ENCODE results near the gene NACC2.

Gene NACC2

DNA sequence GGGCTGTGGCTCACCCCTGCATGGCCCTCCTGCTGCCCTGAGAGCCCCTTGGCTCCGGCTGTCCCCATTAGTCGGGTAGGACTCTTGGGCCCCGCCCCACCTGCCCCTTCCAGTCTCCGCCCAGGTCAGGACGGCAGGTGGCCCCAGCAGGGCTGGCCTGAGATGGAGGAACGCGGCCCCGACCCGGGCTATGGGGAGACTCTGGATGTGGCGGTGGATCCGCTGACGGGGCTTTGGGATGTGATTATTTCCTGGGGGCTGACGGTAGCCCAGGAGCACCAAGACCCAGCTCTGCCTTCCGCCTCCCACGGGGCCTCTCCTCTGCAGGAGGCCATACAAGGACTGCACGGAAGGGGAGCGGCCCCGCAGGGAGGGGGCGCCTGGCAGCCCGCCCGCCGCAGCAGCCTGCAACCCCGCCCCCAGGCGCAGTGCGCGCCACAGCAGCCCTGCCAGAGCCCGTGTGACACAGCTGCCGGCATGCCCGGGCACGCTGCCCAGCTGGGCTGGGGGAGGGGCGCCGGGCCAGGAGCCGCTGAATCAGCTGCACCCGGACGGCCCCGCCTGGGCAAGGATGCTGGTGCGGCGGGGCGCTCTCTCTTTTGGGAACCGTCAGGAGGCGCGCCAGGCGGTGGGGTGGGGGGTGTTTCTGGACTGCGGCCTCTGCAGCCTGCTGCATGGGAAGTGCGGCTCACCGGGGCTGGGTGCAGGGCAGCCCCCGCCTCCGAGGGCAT is 14.4 kb upstream of the NACC2 start (continued):
- TF ChIP-seq, protein P1, sequence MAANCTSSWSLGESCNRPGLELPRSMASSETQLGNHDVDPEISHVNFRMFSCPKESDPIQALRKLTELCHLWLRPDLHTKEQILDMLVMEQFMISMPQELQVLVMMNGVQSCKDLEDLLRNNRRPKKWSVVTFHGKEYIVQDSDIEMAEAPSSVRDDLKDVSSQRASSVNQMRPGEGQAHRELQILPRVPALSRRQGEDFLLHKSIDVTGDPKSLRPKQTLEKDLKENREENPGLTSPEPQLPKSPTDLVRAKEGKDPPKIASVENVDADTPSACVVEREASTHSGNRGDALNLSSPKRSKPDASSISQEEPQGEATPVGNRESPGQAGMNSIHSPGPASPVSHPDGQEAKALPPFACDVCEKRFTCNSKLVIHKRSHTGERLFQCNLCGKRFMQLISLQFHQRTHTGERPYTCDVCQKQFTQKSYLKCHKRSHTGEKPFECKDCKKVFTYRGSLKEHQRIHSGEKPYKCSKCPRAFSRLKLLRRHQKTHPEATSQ (tag by site-specific recombination; IDR thresholded peaks at IDR 0.05) = no peak; the same call in 1 of the 2 replicates
- TF ChIP-seq YY2 (tag by site-specific recombination; IDR thresholded peaks at IDR 0.05) (peak; percentile 28; the same call in 1 of the 2 replicates), WT1 (tag by site-specific recombination; IDR thresholded peaks at IDR 0.05) (peak; percentile 52; the same call in 1 of the 2 replicates), ZFP37 (tag by site-specific recombination; IDR thresholded peaks at IDR 0.05) (0 out of 2 replicates have a peak, but pooled peaks have one; percentile 27), KLF1 (tag by site-specific recombination; IDR thresholded peaks at IDR 0.05) (peak; percentile 91), GLIS2 (tag by site-specific recombination; IDR thresholded peaks at IDR 0.05) (peak; percentile 98), EGR2 (tag by site-specific recombination; IDR thresholded peaks at IDR 0.05; ENCODE audit: low read depth) (peak; percentile 75), ZNF37A (tag by site-specific recombination; IDR thresholded peaks at IDR 0.05) (peak; percentile 51), ZNF223 (tag by site-specific recombination; IDR thresholded peaks at IDR 0.05) (no peak), ZNF10 (tag by site-specific recombination; IDR thresholded peaks at IDR 0.05) (peak; percentile 57; the same call in 1 of the 2 replicates), ZNF529 (tag by site-specific recombination; IDR thresholded peaks at IDR 0.05; ENCODE audit: insufficient replicate concordance) (no peak), ZNF274 (IDR thresholded peaks at IDR 0.05; ENCODE audit: low read length) (no peak), ZNF274 (tag by site-specific recombination; IDR thresholded peaks at IDR 0.05; ENCODE audit: borderline replicate concordance) (no peak), ZNF16 (tag by site-specific recombination; IDR thresholded peaks at IDR 0.05; ENCODE audit: low read depth) (no peak), ZBTB7A (tag by site-specific recombination; IDR thresholded peaks at IDR 0.05; ENCODE audit: low read depth) (no peak; the same call in 1 of the 2 replicates), ZNF155 (tag by site-specific recombination; IDR thresholded peaks at IDR 0.05) (no peak)
- TF ChIP-seq, protein P2, sequence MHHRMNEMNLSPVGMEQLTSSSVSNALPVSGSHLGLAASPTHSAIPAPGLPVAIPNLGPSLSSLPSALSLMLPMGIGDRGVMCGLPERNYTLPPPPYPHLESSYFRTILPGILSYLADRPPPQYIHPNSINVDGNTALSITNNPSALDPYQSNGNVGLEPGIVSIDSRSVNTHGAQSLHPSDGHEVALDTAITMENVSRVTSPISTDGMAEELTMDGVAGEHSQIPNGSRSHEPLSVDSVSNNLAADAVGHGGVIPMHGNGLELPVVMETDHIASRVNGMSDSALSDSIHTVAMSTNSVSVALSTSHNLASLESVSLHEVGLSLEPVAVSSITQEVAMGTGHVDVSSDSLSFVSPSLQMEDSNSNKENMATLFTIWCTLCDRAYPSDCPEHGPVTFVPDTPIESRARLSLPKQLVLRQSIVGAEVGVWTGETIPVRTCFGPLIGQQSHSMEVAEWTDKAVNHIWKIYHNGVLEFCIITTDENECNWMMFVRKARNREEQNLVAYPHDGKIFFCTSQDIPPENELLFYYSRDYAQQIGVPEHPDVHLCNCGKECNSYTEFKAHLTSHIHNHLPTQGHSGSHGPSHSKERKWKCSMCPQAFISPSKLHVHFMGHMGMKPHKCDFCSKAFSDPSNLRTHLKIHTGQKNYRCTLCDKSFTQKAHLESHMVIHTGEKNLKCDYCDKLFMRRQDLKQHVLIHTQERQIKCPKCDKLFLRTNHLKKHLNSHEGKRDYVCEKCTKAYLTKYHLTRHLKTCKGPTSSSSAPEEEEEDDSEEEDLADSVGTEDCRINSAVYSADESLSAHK (tag by site-specific recombination; IDR thresholded peaks at IDR 0.05) = peak; percentile 76
- TF ChIP-seq, protein P3, sequence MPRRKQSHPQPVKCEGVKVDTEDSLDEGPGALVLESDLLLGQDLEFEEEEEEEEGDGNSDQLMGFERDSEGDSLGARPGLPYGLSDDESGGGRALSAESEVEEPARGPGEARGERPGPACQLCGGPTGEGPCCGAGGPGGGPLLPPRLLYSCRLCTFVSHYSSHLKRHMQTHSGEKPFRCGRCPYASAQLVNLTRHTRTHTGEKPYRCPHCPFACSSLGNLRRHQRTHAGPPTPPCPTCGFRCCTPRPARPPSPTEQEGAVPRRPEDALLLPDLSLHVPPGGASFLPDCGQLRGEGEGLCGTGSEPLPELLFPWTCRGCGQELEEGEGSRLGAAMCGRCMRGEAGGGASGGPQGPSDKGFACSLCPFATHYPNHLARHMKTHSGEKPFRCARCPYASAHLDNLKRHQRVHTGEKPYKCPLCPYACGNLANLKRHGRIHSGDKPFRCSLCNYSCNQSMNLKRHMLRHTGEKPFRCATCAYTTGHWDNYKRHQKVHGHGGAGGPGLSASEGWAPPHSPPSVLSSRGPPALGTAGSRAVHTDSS (tag by site-specific recombination; IDR thresholded peaks at IDR 0.05) = no peak
- TF ChIP-seq, protein P4, sequence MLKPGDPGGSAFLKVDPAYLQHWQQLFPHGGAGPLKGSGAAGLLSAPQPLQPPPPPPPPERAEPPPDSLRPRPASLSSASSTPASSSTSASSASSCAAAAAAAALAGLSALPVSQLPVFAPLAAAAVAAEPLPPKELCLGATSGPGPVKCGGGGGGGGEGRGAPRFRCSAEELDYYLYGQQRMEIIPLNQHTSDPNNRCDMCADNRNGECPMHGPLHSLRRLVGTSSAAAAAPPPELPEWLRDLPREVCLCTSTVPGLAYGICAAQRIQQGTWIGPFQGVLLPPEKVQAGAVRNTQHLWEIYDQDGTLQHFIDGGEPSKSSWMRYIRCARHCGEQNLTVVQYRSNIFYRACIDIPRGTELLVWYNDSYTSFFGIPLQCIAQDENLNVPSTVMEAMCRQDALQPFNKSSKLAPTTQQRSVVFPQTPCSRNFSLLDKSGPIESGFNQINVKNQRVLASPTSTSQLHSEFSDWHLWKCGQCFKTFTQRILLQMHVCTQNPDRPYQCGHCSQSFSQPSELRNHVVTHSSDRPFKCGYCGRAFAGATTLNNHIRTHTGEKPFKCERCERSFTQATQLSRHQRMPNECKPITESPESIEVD (tag by site-specific recombination; IDR thresholded peaks at IDR 0.05) = peak; percentile 56; the same call in 1 of the 2 replicates
- TF ChIP-seq, protein P5, sequence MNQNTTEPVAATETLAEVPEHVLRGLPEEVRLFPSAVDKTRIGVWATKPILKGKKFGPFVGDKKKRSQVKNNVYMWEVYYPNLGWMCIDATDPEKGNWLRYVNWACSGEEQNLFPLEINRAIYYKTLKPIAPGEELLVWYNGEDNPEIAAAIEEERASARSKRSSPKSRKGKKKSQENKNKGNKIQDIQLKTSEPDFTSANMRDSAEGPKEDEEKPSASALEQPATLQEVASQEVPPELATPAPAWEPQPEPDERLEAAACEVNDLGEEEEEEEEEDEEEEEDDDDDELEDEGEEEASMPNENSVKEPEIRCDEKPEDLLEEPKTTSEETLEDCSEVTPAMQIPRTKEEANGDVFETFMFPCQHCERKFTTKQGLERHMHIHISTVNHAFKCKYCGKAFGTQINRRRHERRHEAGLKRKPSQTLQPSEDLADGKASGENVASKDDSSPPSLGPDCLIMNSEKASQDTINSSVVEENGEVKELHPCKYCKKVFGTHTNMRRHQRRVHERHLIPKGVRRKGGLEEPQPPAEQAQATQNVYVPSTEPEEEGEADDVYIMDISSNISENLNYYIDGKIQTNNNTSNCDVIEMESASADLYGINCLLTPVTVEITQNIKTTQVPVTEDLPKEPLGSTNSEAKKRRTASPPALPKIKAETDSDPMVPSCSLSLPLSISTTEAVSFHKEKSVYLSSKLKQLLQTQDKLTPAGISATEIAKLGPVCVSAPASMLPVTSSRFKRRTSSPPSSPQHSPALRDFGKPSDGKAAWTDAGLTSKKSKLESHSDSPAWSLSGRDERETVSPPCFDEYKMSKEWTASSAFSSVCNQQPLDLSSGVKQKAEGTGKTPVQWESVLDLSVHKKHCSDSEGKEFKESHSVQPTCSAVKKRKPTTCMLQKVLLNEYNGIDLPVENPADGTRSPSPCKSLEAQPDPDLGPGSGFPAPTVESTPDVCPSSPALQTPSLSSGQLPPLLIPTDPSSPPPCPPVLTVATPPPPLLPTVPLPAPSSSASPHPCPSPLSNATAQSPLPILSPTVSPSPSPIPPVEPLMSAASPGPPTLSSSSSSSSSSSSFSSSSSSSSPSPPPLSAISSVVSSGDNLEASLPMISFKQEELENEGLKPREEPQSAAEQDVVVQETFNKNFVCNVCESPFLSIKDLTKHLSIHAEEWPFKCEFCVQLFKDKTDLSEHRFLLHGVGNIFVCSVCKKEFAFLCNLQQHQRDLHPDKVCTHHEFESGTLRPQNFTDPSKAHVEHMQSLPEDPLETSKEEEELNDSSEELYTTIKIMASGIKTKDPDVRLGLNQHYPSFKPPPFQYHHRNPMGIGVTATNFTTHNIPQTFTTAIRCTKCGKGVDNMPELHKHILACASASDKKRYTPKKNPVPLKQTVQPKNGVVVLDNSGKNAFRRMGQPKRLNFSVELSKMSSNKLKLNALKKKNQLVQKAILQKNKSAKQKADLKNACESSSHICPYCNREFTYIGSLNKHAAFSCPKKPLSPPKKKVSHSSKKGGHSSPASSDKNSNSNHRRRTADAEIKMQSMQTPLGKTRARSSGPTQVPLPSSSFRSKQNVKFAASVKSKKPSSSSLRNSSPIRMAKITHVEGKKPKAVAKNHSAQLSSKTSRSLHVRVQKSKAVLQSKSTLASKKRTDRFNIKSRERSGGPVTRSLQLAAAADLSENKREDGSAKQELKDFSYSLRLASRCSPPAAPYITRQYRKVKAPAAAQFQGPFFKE (tag by site-specific recombination; IDR thresholded peaks at IDR 0.05; ENCODE audit: borderline replicate concordance) = no peak
- TF ChIP-seq, protein P6, sequence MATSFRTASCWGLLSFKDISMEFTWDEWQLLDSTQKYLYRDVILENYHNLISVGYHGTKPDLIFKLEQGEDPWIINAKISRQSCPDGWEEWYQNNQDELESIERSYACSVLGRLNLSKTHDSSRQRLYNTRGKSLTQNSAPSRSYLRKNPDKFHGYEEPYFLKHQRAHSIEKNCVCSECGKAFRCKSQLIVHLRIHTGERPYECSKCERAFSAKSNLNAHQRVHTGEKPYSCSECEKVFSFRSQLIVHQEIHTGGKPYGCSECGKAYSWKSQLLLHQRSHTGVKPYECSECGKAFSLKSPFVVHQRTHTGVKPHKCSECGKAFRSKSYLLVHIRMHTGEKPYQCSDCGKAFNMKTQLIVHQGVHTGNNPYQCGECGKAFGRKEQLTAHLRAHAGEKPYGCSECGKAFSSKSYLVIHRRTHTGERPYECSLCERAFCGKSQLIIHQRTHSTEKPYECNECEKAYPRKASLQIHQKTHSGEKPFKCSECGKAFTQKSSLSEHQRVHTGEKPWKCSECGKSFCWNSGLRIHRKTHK (tag by site-specific recombination; IDR thresholded peaks at IDR 0.05) = no peak
- TF ChIP-seq, protein P7, sequence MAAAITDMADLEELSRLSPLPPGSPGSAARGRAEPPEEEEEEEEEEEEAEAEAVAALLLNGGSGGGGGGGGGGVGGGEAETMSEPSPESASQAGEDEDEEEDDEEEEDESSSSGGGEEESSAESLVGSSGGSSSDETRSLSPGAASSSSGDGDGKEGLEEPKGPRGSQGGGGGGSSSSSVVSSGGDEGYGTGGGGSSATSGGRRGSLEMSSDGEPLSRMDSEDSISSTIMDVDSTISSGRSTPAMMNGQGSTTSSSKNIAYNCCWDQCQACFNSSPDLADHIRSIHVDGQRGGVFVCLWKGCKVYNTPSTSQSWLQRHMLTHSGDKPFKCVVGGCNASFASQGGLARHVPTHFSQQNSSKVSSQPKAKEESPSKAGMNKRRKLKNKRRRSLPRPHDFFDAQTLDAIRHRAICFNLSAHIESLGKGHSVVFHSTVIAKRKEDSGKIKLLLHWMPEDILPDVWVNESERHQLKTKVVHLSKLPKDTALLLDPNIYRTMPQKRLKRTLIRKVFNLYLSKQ (tag by site-specific recombination; IDR thresholded peaks at IDR 0.05; ENCODE audit: borderline replicate concordance) = no peak

Measured in HEK293 (cell line).